GM12873 (cell line): ENCODE measurements around the gene LRRC40.

ENCODE experiments used
- CTCF ChIP-seq: IDR thresholded peaks from 2 replicates; pipeline ENCODE4 v1.5.1; 2012; ENCODE audit warnings: low read depth, mild to moderate bottlenecking, moderate library complexity, low read length, control low read depth; ENCODE audit not compliant: insufficient read depth; ENCODE audit errors: missing control alignments

The LRRC40 gene

DNA sequence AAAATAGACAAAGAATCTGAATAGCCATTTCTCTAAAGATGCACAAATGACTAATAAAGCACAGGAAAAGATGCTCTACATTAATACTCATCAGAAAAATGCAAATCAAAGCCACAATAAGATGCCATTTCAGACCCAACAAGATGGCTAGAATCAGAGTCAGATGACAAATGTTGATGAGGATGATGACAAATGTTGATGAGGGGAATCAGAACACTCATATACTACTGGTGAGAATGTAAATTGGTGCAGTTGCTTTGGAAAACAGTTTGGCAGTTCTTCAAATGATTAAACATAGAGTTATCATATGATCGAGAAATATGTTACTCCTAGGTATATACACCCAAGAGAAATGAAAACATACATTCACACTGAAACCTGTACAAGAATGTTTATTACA lies 33.9 kb downstream of the LRRC40 start:
- TF ChIP-seq CTCF = no peak

- TF ChIP-seq CTCF = no peak
These were observed 36.1 kb downstream of the LRRC40 start for GRCh38 chr1:70169018-70169839.

- no peak for TF ChIP-seq CTCF
These were observed 37.1 kb downstream of the LRRC40 start for GRCh38 chr1:70168283-70168682.

- no peak for TF ChIP-seq CTCF
These were observed 41.0 kb downstream of the LRRC40 start for GRCh38 chr1:70164350-70164749.

- no peak for TF ChIP-seq CTCF
These were observed 48.8 kb downstream of the LRRC40 start for GRCh38 chr1:70156529-70157120.

GRCh38 chr1:70153739-70154138 lies 51.6 kb downstream of the LRRC40 start:
- no peak for TF ChIP-seq CTCF

GRCh38 chr1:70150444-70150843 lies 54.9 kb downstream of the LRRC40 start:
- TF ChIP-seq CTCF = no peak
